H1 (cell line): Measurements from ENCODE around the gene MBNL1. TPM values are rescaled to one million over a fixed set of nuclear protein-coding genes. Genes with fewer than 3 reads are reported as not detected.

Experiments used
- CTCF ChIA-PET: fragments of 300-600 bp; sonication (Branson Sonifier 250); formaldehyde crosslinking; loops from one replicate; lab custom pipeline; 2021; ENCODE audit not compliant: partially characterized antibody; lab: Charles Lee
- POLR2A ChIA-PET: fragments of 300-600 bp; sonication (Branson Sonifier 250); formaldehyde crosslinking; loops from one replicate; lab custom pipeline; 2021; ENCODE audit warnings: inconsistent platforms; ENCODE audit not compliant: partially characterized antibody; lab: Charles Lee
- DNase-seq, 2 experiments: peaks; one replicate each; pipeline versions ENCODE4 v3.0.0 to v3.0.0-alpha.2; 2010 to 2022; ENCODE audit warnings: low spot score in 2 of 2, low read depth in 1 of 2, mixed read lengths in 1 of 2
- FAIRE-seq: peaks from 2 replicates; lab custom pipeline; 2011; peaks lifted over from hg19 to GRCh38; lab: Jason Lieb, UNC
- H2AFZ ChIP-seq: 2 replicates; pipeline ENCODE4 v1.8.1; 2012; ENCODE audit warnings: low read length, inconsistent platforms
- H2AK5ac ChIP-seq: 2 replicates; pipeline ENCODE4 v1.6.1; 2013; ENCODE audit warnings: low read depth, low read length
- H2BK120ac ChIP-seq: replicated peaks from 2 replicates; pipeline ENCODE3; 2013; ENCODE audit warnings: low read depth, low read length, inconsistent platforms
- H2BK12ac ChIP-seq: 2 replicates; pipeline ENCODE4 v1.6.1; 2013; ENCODE audit warnings: low read depth, low read length
- H2BK15ac ChIP-seq: 2 replicates; pipeline ENCODE4 v1.6.1; 2013; ENCODE audit warnings: low read length
- H2BK20ac ChIP-seq: 2 replicates; pipeline ENCODE4 v1.6.1; 2013; ENCODE audit warnings: low read length
- H2BK5ac ChIP-seq: 2 replicates; pipeline ENCODE4 v1.6.1; 2013; ENCODE audit warnings: low read depth, low read length
- H3K14ac ChIP-seq: 2 replicates; pipeline ENCODE4 v1.6.1; 2013; ENCODE audit warnings: inconsistent platforms; ENCODE audit not compliant: insufficient read length
- H3K18ac ChIP-seq: 2 replicates; pipeline ENCODE4 v1.6.1; 2013; ENCODE audit warnings: low read length; ENCODE audit errors: extremely low read depth
- H3K23ac ChIP-seq: 2 replicates; pipeline ENCODE4 v1.6.1; 2013; ENCODE audit warnings: inconsistent platforms; ENCODE audit not compliant: insufficient read length
- H3K23me2 ChIP-seq: 2 replicates; pipeline ENCODE4 v1.6.1; 2013; ENCODE audit warnings: low read depth, low read length
- H3K27ac ChIP-seq: 2 replicates; pipeline ENCODE4 v1.6.1; 2011; ENCODE audit warnings: low read depth, low read length, inconsistent platforms
- H3K27me3 ChIP-seq, 4 experiments: replicated peaks in 1 of 4; 1 replicate in 1 of 4; 2 replicates in 3 of 4; pipeline versions ENCODE4 v1.6.1 to v1.8.1; 2011 to 2013; ENCODE audit warnings: low read length in 3 of 4, mild to moderate bottlenecking in 3 of 4, inconsistent platforms in 2 of 4, mixed read lengths in 2 of 4, moderate library complexity in 1 of 4; ENCODE audit not compliant: control insufficient read depth in 3 of 4, insufficient read depth in 3 of 4; ENCODE audit errors: extremely low read depth in 1 of 4
- H3K36me3 ChIP-seq, 4 experiments: 2 replicates each; pipeline versions ENCODE4 v1.6.1 to v1.8.1; 2011 to 2013; ENCODE audit warnings: mild to moderate bottlenecking in 4 of 4, low read length in 3 of 4, moderate library complexity in 2 of 4, control low read depth in 1 of 4, inconsistent platforms in 1 of 4; ENCODE audit not compliant: insufficient read depth in 4 of 4, control insufficient read depth in 2 of 4
- H3K4ac ChIP-seq: replicated peaks from 2 replicates; pipeline ENCODE3; 2013; ENCODE audit warnings: low read length, low read depth, mixed read lengths, inconsistent platforms; ENCODE audit not compliant: insufficient read length
- H3K4me1 ChIP-seq, 4 experiments: replicated peaks in 1 of 4; 1 replicate in 1 of 4; 2 replicates in 3 of 4; pipeline versions ENCODE4 v1.6.1 to v1.8.1; 2011 to 2013; ENCODE audit warnings: low read length in 3 of 4, inconsistent platforms in 2 of 4, mixed read lengths in 1 of 4; ENCODE audit not compliant: insufficient read depth in 4 of 4, control insufficient read depth in 3 of 4
- H3K4me2 ChIP-seq, 2 experiments: 2 replicates each; pipeline versions ENCODE4 v1.6.1 to v1.8.1; 2011 to 2013; ENCODE audit warnings: low read depth in 2 of 2, low read length in 2 of 2, control low read depth in 1 of 2, inconsistent platforms in 1 of 2, mild to moderate bottlenecking in 1 of 2; ENCODE audit not compliant: insufficient read depth in 1 of 2
- H3K4me3 ChIP-seq, 4 experiments: fragments of 200-600, 300-600 bp in 1 of 4; sonication (generic), shearing (Covaris generic), sonication (Bioruptor Twin) in 1 of 4; 2 replicates each; pipeline versions ENCODE4 v1.5.1 to v1.8.1; 2011 to 2016; ENCODE audit warnings: low read length in 4 of 4, low read depth in 3 of 4, control low read depth in 2 of 4, inconsistent platforms in 2 of 4, mild to moderate bottlenecking in 2 of 4, mixed read lengths in 1 of 4, moderate library complexity in 1 of 4; ENCODE audit not compliant: insufficient read depth in 2 of 4; ENCODE audit errors: extremely low read depth in 1 of 4
- H3K56ac ChIP-seq: replicated peaks from 2 replicates; pipeline ENCODE3; 2013; ENCODE audit warnings: low read depth, mild to moderate bottlenecking, mixed read lengths, low read length, inconsistent platforms; ENCODE audit not compliant: insufficient read length
- H3K79me1 ChIP-seq: 2 replicates; pipeline ENCODE4 v1.6.1; 2013; ENCODE audit warnings: low read depth, low read length, control low read depth
- H3K79me2 ChIP-seq, 2 experiments: 2 replicates each; pipeline versions ENCODE4 v1.6.1 to v1.8.1; 2012 to 2013; ENCODE audit warnings: low read length in 2 of 2, mild to moderate bottlenecking in 2 of 2, inconsistent platforms in 1 of 2; ENCODE audit not compliant: insufficient read depth in 2 of 2, control insufficient read depth in 1 of 2
- H3K9ac ChIP-seq, 4 experiments: replicated peaks in 1 of 4; 1 replicate in 1 of 4; 2 replicates in 3 of 4; pipeline versions ENCODE4 v1.6.1 to v1.8.1; 2011 to 2013; ENCODE audit warnings: low read depth in 3 of 4, low read length in 3 of 4, control low read depth in 2 of 4, mild to moderate bottlenecking in 2 of 4, moderate library complexity in 2 of 4, inconsistent platforms in 1 of 4; ENCODE audit errors: extremely low read depth in 1 of 4
- H3K9me3 ChIP-seq, 2 experiments: 2 replicates each; pipeline versions ENCODE4 v1.6.1 to v1.8.1; 2012 to 2013; ENCODE audit warnings: mild to moderate bottlenecking in 2 of 2, moderate library complexity in 2 of 2, control low read depth in 1 of 2, inconsistent platforms in 1 of 2, low read depth in 1 of 2, low read length in 1 of 2, mixed read lengths in 1 of 2; ENCODE audit not compliant: insufficient read depth in 2 of 2
- H4K20me1 ChIP-seq, 2 experiments: replicated peaks in 1 of 2; 2 replicates each; pipeline versions ENCODE3 to v1.8.1; 2011 to 2013; ENCODE audit warnings: inconsistent platforms in 2 of 2, low read length in 2 of 2, mild to moderate bottlenecking in 1 of 2; ENCODE audit not compliant: insufficient read depth in 2 of 2, control insufficient read depth in 1 of 2
- H4K5ac ChIP-seq: 2 replicates; pipeline ENCODE4 v1.6.1; 2013; ENCODE audit warnings: low read length, low read depth, mixed read lengths, inconsistent platforms; ENCODE audit not compliant: insufficient read length
- H4K8ac ChIP-seq: 2 replicates; pipeline ENCODE4 v1.8.0; 2013; ENCODE audit warnings: mild to moderate bottlenecking, moderate library complexity, low read length, inconsistent platforms; ENCODE audit not compliant: insufficient read depth; ENCODE audit errors: extremely low read depth
- H4K91ac ChIP-seq: replicated peaks from 2 replicates; pipeline ENCODE3; 2013; ENCODE audit warnings: low read length, mixed read lengths, inconsistent platforms; ENCODE audit not compliant: insufficient read length
- BRCA1 ChIP-seq: IDR thresholded peaks from 2 replicates; pipeline ENCODE4 v1.6.1; 2012; ENCODE audit warnings: low read depth, low read length, improper control_type of control experiment
- CBX8 ChIP-seq: fragments of 300-800, 300-1000 bp; sonication (generic); IDR thresholded peaks from 2 replicates; pipeline ENCODE4 v1.7.1; 2016; ENCODE audit warnings: low read depth, low read length, borderline replicate concordance
- POLR2AphosphoS5 ChIP-seq: IDR thresholded peaks from 2 replicates; pipeline ENCODE4 v1.6.1; 2011; ENCODE audit warnings: low read depth, low read length
- RBBP5 ChIP-seq: IDR thresholded peaks from 2 replicates; pipeline ENCODE4 v1.7.1; 2012; ENCODE audit warnings: low read depth, mild to moderate bottlenecking, inconsistent platforms, low read length, moderate library complexity, borderline replicate concordance
- RFX5 ChIP-seq: IDR thresholded peaks from 2 replicates; pipeline ENCODE4 v1.6.1; 2011; ENCODE audit warnings: low read depth, low read length, improper control_type of control experiment, borderline replicate concordance
- SIRT6 ChIP-seq: IDR thresholded peaks from one replicate; pipeline ENCODE4 v1.7.1; 2012; ENCODE audit warnings: low read length, inconsistent platforms
- WGBS, 2 experiments: shearing (Covaris generic) in 1 of 2; methylation state at CpG; one replicate each; pipeline versions ENCODE4 v1.1.6 to v1.1.7; 2013 to 2015; ENCODE audit warnings: low lambda C conversion rate in 2 of 2, mixed read lengths in 2 of 2, inconsistent platforms in 1 of 2, low coverage in 1 of 2, missing lambda C conversion rate in 1 of 2; ENCODE audit not compliant: insufficient replicate concordance in 2 of 2, insufficient coverage in 1 of 2, insufficient read length in 1 of 2; ENCODE audit errors: extremely low coverage in 1 of 2, missing lambda C conversion rate in 1 of 2; 5-methylcytosine and 5-hydroxymethylcytosine counted together
- polyA plus RNA-seq, 7 experiments: library from polyadenylated mRNA; depleted of rRNA in 3 of 7; stranded (reverse) in 5 of 7; unstranded in 2 of 7; fragments of >200 nt in 5 of 7; fragments of 200-250 nt in 2 of 7; gene quantifications; 1 replicate in 5 of 7; 2 replicates in 1 of 7; 4 replicates in 1 of 7; pipeline versions ENCODE4 v1.2.1 to v1.2.3, GENCODE V29; 2011 to 2013; ENCODE audit warnings: missing spikeins in 2 of 7, mixed read lengths in 2 of 7
- total RNA-seq: library from RNA; stranded (reverse); fragmentation: NEBNext Ultra II Directional; extraction: Animal tissue kit (Norgen Biotek cat#: 25700); gene quantifications from 2 replicates; pipeline ENCODE4 v1.2.1, GENCODE V29; 2021

The MBNL1 gene
- total and polyA plus RNA-seq, 2 of the 8 experiments (the other 6 are each of a cell fraction or from before 2014, with no cell fraction given): 5.0 to 16.4 TPM

DNA sequence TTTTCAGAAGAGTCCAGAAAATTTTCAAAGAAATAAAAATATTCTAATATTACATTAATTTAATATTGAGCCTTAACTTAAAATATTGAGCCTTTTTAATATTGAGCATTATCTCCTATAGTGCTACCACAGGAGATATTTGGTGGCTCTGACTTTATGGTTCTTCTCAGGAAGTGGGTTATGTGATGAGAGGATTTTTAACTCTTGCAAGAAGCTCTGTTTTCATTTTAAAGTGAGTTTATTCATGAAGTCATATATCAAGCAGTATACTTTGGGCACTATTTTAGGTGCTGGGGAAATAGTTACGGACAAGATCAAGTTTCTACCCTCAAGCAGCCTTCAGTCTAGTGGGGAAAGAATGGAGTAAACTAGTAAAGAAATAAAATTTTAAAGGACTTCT lies 13.4 kb upstream of the MBNL1 start:
- Histone ChIP-seq H2AFZ (no peak overlapping the region), H3K14ac (no peak overlapping the region), H3K79me2 (no peaks in the 10 kb centered on the region), H4K91ac (no peak overlapping the region), H2BK15ac (no peak overlapping the region), H2AK5ac (no peak overlapping the region), H3K27ac (no peak overlapping the region), H2BK12ac (no peak overlapping the region), H3K56ac (no peak overlapping the region), H3K36me3 (no peaks in the 10 kb centered on the region), H3K18ac (no peak overlapping the region), H3K4me1 (no peaks in the 10 kb centered on the region), H3K79me1 (no peaks in the 10 kb centered on the region), H3K4me3 (no peak overlapping the region), H3K23me2 (no peaks in the 10 kb centered on the region), H3K27me3 (no peaks in the 10 kb centered on the region), H2BK5ac (no peak overlapping the region), H4K5ac (no peak overlapping the region), H2BK120ac (no peak overlapping the region), H3K4me2 (no peak overlapping the region), H2BK20ac (no peak overlapping the region), H3K9ac (no peak overlapping the region), H3K4ac (no peak overlapping the region), H3K23ac (no peak overlapping the region), H4K8ac (no peak overlapping the region), H3K9me3 (no peaks in the 10 kb centered on the region), H4K20me1 (no peaks in the 10 kb centered on the region)
- WGBS, 2 experiments: 88% methylated on average over 1 of the region's 1 CpG; no CpG with 5 or more reads in 1 of the 2 experiments
- POLR2A ChIA-PET: no interaction called here
- TF ChIP-seq RBBP5 (no peak), SIRT6 (no peak), CBX8 (no peak), POLR2AphosphoS5 (no peak), BRCA1 (no peak), RFX5 (no peak)
- FAIRE-seq (no peak), DNase-seq (no peak)
- CTCF ChIA-PET: interaction anchor here (0.7 to 1.3 kb wide), 2 partner anchors 13 to 72 kb away, joined by 3 to 4 read pairs; no protein-coding TSS in a partner anchor
